NB4 (cell line): ENCODE results near the gene ZBP1.
A peak's percentile ranks its signal among the peaks of the same experiment; 100 is the strongest.

Experiments
- DNase-seq: peaks from one replicate; pipeline ENCODE4 v3.0.0; 2010; ENCODE audit warnings: low read depth
- H3K4me3 ChIP-seq: one replicate; pipeline ENCODE4 v1.5.1; 2011; ENCODE audit warnings: mild to moderate bottlenecking, low read depth, low read length, moderate library complexity
- MYC ChIP-seq: IDR thresholded peaks from 2 replicates; pipeline ENCODE4 v1.6.1; 2011; ENCODE audit warnings: low read depth, low read length
- POLR2A ChIP-seq: IDR thresholded peaks from 2 replicates; pipeline ENCODE4 v1.6.1; 2011; ENCODE audit warnings: mild to moderate bottlenecking; ENCODE audit not compliant: insufficient read length; ENCODE audit errors: extremely low read depth
- TF ChIP-seq, protein P1 (sequence below): IDR thresholded peaks from 2 replicates; pipeline ENCODE4 v1.6.1; 2011; ENCODE audit warnings: low read depth, low read length
- TF ChIP-seq, protein P2 (sequence below): IDR thresholded peaks from one replicate; pipeline ENCODE4 v1.5.1; 2012; ENCODE audit warnings: low read depth, low read length

The ZBP1 gene

DNA sequence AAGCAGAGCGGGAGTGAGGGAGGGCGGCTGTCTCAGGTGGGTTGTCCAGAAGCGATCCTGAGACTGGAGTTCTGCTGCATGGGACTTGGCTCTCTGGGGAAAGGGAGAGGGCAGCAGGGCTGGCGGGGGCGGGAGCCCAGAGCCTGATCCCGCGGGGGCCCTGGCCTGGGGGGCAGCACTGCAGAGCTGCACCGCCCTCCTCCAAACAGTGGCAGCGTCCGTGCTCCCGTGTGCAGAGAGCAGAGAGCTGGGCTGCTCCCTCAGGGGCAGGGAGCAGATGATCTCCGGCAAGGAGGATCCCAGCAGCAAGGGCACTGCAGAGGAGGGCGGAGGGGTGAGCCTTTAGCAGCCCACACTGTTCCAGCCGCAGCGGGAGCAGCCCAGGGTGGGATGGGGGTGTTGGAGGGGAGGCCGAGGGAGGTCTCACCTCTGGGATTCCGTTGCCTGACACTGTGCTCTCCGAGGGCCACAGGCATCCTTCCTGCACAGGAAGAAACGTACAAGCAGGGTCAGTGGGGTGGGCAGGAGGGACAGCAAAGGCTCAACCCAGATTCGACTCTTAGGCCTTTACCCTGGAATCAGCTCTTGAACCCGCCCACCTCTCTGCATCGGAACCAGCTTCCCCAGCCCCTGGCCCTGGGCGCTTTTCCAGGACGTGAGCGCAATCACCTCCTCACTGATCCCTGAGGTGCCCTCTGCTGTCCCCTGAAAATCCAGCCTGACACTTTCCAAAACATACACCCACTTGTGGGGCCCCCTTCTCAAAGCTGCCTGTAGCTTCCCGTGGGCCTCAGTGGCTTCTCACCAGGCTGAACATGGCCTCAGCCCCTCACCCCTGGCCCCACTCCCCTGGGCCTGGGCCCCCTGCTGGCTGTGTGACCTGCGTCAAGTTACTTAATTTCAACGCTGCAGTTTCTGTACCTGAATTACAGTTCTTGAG is 32.6 kb upstream of the ZBP1 start:
- H3K4me3 ChIP-seq, result no peak overlapping the region
- peak; percentile 17 for DNase-seq
- TF ChIP-seq, protein P1, sequence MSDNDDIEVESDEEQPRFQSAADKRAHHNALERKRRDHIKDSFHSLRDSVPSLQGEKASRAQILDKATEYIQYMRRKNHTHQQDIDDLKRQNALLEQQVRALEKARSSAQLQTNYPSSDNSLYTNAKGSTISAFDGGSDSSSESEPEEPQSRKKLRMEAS, result no peak
- no peak for TF ChIP-seq MYC
- no peak for TF ChIP-seq POLR2A

DNA sequence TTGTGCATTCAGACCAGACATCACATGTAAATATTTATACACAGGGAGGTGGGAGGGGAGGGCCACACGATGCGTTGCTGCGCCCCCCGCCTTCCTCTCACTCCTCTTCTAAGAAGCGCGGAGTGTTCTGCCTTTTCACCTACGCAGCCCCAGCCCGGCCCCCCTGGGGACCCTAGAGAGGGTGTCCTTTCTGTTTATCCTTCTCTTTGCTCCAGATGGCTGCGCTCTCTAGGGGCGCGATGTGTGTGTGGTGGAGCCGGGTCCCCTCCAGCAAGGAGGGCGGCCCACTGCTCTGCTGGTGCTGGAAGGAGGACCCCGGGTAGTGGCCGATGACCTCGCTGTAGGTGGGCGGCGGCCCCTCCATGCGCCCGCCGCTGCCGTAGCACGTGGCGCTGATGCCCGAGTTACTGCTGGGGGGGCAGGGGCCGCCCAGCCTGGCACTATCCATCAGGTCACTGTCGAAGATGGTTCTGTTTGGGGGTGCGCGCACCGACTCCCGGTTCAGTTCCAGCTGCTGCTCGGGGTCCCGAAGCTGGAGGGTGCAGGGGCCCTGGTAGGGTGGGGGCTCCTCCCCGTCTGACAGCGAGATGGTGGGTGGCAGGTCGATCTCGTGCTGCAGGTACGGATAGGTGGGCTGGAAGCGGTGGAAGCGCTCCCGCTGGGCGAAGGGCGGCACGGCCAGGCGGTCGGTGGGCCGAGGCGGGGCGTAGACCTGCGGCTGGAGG is 31.8 kb upstream of the ZBP1 start:
- TF ChIP-seq, protein P1, result no peak
- TF ChIP-seq MYC (no peak), POLR2A (no peak)
- TF ChIP-seq, protein P2, sequence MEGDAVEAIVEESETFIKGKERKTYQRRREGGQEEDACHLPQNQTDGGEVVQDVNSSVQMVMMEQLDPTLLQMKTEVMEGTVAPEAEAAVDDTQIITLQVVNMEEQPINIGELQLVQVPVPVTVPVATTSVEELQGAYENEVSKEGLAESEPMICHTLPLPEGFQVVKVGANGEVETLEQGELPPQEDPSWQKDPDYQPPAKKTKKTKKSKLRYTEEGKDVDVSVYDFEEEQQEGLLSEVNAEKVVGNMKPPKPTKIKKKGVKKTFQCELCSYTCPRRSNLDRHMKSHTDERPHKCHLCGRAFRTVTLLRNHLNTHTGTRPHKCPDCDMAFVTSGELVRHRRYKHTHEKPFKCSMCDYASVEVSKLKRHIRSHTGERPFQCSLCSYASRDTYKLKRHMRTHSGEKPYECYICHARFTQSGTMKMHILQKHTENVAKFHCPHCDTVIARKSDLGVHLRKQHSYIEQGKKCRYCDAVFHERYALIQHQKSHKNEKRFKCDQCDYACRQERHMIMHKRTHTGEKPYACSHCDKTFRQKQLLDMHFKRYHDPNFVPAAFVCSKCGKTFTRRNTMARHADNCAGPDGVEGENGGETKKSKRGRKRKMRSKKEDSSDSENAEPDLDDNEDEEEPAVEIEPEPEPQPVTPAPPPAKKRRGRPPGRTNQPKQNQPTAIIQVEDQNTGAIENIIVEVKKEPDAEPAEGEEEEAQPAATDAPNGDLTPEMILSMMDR, result no peak
- no peak overlapping the region for H3K4me3 ChIP-seq
- DNase-seq, result no peak

DNA sequence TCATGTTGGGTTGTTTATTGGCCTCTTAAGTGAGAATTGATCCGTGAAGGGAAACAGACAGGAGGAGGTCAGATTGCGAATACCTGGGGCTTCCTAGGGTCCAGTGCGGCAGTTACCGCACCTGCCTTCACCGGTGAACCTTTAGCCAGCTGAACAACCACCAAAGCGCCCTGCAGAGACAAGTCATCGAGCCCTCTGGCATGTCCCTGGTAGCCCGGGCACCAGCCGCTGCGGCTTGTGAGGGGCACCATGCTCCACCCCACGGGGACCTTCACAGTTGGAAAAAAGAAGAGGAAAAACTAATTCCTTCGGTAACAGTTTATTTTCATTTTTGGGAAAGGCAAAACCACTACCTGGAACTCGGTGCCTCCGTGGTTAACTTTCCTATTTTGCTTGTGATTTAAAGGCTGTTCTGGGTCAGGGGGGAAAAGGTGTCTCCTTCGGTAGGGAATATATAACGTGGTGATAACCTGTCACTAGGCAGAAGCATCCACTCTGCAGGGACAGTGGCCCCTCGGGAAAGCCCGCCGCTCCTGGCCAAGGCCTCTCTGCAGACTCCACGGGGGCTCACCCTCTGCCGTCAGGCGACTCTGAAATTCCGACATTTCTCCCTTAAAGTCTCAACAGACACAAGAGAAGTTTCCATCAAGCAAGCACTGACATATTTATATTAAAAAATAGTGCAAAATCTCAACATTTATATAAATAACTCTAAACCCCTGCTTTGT is 30.7 kb upstream of the ZBP1 start:
- TF ChIP-seq MYC (no peak), POLR2A (no peak)
- TF ChIP-seq, protein P2, result no peak
- TF ChIP-seq, protein P1, result no peak
- no peak overlapping the region for H3K4me3 ChIP-seq
- DNase-seq, result no peak

DNA sequence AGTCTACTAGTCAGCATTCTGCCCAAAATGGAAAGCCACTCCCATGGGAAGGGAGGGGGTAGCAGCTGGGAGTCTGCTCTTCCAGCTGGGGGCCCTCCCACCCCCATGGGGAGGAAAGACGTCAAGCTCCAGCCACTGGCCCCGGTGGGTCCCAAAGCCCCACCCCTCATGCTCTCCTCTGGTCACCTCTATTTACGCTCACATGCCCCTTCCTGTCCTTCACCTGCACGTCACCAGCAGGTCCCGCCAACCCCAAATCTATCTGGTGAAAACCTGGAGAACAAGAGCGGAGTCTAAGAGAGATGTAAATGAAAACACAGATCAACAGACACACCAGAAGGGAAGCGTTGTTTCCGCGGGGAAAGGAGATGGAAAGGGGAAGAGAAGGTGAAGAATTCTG is 30.0 kb upstream of the ZBP1 start:
- TF ChIP-seq MYC, result no peak
- TF ChIP-seq, protein P2, result no peak
- TF ChIP-seq, protein P1, result no peak
- TF ChIP-seq POLR2A, result no peak
- DNase-seq, result no peak

DNA sequence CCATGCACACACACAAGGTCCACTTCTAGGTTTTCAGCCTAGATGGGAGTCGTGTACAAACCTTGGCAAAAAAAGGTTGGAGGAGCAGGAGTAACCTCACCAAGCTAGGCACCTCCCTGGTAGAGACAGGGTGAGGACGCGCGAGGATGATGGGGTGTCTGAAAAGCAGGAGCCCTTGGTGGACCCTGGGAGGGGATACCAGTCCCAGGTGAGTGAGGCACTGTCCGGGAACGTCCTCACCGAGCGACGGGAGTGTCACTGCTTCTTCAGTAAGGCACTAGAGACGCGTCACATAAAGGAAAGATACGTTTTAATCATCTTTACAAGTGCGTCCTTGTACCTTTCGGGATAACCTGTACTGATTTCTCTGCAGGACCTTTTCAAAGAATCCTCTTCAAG is 29.4 kb upstream of the ZBP1 start:
- no peak for DNase-seq
- TF ChIP-seq POLR2A (no peak), MYC (no peak)
- TF ChIP-seq, protein P1, result no peak
- TF ChIP-seq, protein P2, result no peak
- no peak overlapping the region for H3K4me3 ChIP-seq

More for the DNA sequence above, 30.0 kb upstream of the ZBP1 start:
- H3K4me3 ChIP-seq, result no peak overlapping the region
